ENCODE results near the gene FAR2.
"Not testable (repeated sequence)": the region's sequence is repeated elsewhere in the genome, so short reads cannot be mapped to it uniquely, and the experiment has no call there.

FAR2 gene

DNA sequence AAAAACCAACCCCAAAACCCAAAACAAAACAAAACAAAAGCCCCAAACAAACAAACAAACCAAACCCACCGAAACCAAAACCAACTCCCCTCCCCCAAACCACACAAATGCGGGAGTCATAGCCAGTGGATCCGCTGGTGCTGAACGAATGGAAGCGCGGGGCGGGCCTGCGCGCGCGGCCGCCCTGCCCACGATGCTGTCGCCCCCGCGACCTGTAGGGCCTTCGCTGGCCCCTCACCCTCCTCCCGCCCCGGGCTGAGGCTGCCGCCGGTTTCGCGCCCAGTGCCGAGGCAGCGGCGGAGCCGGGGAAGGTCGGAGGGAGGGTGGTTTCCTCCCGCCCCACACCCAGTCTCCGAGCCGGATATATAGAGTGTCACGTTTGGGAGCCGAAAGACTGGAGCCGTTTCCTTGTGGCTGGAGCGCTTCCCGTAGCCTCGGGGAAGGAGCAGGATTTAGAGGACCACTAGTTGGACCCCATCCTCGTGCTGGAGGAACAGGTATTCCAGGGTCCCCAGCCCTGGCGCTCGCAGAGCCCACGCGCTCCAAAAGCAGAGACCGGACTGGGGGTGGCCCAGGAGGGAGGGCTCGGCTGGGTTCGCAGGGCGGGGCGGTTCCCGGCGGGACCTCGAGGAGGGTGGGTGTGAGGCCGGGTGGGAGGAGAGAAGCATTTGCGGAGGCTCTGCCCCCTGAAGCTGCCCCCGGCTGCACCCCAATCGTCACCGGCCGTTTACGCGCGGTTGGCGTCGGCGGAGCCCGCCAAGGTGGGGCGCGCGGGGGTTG, at the start of gene FAR2:
Gene FAR2, plus strand, starts transcription at position 368 of the 780 bp plus-strand sequence. CDS start 121,172 bp downstream, outside the sequence.
- peak in 1 of 2 donors; percentile 38 for DNase-seq (ENCODE audit: low read depth in 2 of 2)

DNA sequence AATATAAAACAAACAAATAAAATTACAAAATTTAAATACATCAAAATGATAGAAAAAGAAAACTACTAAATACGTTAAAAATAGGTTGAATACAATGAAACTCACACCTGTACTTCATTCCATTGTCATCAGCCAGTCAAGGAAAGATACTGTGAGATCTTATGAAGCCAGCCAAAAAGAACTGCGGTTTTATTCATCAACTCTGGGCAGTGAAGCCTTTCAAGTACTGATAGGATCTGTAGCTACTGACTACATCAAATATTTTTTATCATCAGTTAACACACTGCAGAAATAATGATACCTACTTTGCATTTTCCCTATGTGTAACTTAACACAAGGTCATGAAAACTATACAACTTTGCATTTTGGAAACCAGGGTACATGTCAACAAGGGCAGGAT, 46.3 kb upstream of the FAR2 start:
- no peak for DNase-seq (ENCODE audit: low read depth in 2 of 2)

DNA sequence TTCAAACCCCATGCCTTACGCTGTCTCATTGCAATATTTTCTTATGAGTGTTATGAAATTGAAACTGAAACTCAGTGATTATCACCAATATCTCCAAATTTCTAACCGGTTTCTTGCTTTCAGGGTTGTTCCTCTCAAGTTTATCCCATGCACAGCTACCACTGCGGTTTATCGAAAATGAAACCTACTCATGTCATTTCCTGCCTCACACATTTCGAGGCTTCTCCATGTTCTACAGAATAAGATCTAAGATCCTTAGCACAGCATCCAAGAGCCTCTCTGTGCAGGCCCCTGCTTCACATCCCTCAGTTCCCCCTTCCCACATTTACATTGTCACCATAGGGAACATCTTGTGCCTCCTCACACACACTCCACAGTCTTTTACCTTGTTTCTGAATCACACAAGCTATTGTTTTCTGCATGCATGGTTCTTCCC, 45.5 kb upstream of the FAR2 start:
- DNase-seq (ENCODE audit: low read depth in 2 of 2), result peak in 1 of 2 donors; percentile 29

DNA sequence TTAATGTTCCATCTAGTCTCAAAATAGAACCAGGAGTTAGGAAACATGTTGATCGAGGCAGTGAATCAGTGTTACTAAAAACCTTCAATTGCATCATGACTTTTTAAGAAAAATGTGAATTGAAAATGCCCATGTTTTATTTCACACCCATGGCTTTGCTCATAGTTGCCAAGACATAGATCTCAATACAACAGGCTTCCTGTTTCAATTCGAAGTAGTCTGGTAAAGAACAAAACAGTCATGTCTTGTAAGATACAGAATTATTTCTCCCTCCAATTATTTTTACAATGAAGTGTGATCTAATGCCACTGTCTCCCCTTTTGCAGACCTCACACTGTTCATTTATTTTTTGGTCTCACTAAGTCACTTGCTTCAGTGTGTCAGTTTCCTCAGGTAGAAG, 44.6 kb upstream of the FAR2 start:
- DNase-seq (ENCODE audit: low read depth in 2 of 2), result no peak

DNA sequence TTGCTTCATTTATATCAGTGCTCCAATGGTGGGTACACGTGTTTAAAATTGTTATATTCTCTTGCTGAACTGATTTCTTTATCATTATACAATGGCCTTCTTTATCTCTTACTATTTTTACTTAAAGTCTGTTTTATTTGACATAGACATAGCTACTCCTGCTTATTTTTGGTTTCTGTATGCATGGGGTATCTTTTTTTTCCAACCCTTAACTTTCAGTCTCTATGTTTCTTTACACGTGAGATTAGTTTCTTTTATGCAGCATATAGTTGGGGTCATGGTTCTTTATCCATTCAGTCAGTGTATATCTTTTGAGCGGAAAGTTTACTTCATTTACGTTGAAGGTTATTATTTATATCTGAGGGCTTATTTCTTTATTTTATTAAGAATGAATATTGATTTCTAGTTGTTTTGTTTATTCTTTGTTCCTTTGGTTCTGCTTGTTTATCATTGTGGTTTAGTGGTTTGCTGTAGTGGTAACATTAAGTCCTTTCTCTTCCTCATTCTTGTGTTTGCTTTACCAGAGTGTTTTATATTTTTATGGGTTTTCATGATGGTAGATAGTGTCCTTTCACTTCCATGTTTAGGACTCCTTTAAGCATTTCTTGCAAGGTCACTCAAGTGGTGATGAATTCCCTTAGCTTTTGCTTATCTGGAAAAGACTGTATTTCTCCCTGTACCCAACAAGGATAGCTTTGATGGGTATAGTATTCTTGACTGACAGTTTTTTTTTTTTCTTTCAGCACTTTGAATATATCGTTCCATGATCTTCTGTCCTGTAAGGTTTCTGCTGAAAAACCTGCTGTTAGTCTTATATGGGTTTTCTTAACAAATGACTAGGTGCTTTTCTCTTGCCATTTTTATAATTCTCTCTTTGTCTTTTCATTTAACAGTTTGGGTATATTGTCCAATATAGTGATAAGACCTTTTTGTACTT, 38.3 kb upstream of the FAR2 start:
- no peak for DNase-seq (ENCODE audit: low read depth in 2 of 2)

DNA sequence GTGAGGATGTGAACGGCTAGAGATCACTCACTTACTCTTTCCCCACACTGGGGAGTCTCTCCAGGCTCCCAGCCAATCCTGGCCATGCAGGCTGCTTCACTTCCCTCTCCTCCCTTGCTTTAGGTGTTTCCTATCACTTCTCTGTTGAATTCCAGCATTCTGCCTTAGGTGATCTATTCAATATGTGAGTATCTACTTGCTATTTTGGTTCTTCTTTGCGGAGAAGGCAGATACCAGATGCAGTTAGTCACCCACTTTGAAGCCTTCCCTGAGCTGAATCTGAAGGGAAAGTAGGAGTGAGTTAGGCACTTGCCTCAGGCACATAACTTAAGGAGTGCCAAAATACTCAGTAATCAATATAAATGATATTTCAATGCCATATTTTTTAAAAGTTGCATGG, 36.0 kb upstream of the FAR2 start:
- no peak for DNase-seq (ENCODE audit: low read depth in 2 of 2)

DNA sequence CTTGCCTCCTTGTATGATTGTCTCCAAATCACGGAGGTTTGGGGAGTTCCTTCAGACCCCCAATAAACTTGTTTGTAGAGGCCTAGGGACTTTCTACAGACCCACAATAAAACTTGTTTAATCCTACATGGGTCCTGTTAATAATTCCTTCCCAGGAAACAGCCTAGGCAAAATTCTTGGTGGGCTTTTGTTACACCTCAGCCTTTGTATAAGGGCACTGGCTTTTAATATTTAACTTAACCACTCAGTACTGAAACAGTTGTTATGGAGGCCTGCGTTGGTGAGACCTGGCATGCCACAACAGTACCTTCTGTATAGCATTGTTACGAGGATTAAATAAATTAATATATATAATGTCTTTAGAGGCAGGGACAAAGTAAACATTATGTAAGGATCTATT, 32.7 kb upstream of the FAR2 start:
- no peak for DNase-seq (ENCODE audit: low read depth in 2 of 2)

DNA sequence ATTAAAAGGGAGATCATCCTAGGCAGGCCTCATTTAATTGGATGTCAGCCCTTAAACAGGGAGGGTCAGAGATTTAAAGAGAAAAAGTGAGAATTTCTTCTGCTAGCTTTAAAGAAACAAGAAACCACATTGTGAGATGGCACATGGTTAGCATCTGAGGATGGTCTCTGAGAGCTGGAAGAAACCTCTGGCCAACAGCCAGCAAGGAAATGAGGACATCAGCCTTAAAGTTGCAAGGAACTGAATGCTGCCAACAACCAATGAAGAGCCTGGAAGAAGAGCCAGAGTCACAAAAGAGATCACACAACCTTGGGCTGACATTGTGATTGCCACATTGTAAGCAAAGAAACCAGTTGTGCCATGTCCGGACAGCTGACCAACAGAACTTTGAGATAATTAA, 17.5 kb upstream of the FAR2 start:
- no peak for DNase-seq (ENCODE audit: low read depth in 2 of 2)

DNA sequence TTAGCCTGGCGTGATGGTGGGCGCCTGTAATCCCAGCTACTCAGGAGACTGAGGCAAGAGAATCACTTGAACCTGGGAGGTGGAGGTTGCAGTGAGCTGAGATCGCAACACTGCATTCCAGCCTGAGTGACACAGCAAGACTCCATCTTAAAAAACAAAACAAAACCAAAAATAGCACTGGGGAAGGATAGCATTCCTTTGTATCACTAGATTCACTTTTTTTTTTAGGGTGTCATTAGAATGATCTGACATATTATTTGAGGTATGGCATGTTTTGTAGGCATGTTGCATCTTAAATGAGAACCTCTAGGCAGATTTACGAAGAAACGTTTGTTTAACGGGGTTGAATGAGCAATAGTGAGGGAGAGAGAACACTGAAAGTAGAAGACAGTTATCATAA, 16.8 kb upstream of the FAR2 start:
- no peak for DNase-seq (ENCODE audit: low read depth in 2 of 2)

DNA sequence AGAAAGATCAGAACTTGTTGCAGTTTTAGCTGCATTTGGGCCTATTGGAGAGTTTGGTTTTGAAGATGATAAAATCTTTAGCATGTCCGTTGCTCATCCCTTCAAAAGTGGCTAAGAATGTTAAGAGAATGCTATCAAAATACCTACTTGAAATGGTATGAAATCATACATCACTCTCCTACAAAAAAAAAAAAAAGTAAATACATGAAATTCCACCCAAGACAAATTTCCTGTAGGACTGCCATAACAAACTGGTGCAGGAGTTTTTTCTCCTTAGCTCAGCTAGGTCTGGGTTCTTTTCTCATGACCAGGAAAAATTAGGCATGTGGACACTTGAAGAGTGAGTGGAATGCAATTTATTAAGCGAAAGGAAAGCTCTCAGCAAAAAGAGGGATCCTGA, 15.9 kb upstream of the FAR2 start:
- no peak for DNase-seq (ENCODE audit: low read depth in 2 of 2)

DNA sequence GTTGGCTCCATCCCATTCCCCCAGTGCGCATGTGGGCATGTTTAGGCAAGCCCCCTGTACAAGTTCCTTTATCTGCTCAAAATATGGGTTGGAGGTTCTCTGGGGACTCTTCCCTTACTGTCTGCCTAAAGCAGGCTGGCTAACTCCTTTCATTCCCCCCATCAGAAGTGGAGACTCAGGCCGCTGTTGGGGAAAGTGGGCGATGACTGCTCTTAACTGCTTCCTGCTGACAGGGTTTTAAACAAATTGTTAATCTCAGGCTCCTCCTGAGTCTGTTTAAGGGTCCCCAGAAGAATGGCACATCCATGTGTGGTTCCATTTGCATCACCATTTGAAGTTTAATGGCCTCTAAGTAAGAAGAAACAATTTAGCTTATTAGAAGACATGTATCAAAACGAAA, 15.4 kb upstream of the FAR2 start:
- DNase-seq (ENCODE audit: low read depth in 2 of 2), result no peak

DNA sequence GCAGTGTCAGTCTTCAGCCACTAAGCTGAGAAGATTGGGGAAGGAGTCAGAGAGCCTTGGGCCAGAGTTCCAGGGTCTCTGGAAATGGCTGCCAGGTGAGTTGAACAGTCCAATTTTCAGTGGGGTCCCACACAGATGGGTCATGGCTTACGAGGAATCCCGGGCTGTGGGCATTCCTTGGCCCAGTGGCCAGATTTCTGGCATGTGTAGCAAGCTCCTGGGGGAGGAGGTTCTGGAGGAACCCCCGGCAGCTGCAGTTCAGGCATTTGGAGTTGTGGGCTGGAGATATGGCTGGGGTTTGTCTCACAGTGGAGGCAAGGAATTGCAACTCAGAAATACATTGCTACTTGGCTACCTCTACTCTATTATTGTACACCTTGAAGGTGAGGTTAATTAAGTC, 10.8 kb upstream of the FAR2 start:
- not testable (repeated sequence) for DNase-seq (ENCODE audit: low read depth in 2 of 2)

DNA sequence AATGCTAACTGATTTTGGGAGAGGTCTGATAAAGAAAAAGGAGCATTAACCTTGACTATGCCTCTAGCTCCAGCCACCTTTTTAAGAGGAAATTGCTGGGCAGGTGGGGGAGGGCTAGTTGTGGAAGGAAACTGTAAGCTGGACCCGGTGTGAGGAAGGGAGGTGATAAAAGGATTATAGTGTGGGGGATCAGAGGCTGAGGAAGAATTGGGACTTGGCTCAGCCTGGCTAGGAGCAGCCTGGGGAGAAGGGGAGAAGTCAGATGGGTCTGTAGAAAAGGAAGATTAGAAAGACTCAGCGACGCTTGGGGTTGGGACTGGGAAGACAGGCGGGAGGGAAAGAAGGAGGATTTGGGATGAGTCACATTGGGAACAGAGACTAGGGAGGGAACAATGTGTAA, 10.2 kb upstream of the FAR2 start:
- DNase-seq (ENCODE audit: low read depth in 2 of 2), result not testable (repeated sequence)

DNA sequence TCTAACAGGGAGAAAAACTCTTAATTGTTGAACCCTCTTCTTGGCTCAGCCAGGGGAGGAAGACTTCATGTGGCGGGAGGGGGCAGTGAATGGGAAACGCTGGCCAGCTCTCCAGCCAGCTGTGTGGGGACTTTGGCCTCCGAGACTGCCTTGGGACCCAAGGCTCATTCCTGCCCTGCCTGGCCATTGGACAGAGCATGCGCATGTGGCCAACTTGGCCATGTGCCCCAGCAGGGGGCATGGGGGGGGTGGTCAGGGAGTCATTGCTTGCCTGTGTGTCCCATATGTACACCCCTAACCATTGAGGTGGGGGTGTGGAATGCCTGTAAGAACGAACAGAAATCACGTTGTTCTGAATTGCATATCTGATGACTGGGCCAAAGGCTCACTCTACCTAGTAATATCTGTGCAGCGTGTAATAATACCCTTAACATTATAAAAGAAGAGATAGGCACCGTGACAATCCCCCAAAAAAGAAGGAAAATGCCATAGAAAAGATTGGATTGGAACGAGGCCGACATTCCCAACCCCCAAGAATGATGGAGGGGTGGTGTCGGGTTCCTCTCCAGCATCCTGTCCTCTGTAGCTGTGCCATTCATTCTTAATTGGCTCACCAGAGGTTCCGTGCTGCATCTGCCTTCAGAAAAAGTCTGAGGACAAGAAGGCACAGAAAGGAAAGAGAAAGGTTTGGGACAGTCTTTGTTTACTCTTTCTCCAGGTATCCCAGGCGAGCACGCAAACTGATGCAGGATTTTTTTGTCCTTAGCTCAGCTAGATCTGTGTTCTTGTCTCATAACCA, 3.5 kb upstream of the FAR2 start:
- DNase-seq (ENCODE audit: low read depth in 2 of 2), result no peak

DNA sequence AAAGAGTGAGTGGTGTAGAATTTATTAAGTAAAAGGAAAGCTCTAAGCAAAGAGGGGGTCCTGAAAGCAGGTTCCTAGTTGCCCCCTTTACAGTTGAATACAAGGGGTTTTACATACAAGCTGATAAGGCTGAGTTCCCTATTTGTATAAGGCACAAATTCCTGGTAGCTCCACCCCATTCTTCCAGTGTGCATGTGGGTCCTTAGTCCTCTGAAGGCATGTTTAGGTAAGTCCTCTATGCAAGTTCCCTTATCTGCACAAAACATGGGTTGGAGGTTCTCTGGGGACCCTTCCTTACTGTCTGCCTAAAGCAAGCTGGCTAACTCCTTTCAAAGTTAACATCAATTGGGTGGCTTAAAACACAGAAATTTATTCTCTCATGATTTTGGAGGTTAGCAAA, 2.9 kb upstream of the FAR2 start:
- DNase-seq (ENCODE audit: low read depth in 2 of 2), result no peak

DNA sequence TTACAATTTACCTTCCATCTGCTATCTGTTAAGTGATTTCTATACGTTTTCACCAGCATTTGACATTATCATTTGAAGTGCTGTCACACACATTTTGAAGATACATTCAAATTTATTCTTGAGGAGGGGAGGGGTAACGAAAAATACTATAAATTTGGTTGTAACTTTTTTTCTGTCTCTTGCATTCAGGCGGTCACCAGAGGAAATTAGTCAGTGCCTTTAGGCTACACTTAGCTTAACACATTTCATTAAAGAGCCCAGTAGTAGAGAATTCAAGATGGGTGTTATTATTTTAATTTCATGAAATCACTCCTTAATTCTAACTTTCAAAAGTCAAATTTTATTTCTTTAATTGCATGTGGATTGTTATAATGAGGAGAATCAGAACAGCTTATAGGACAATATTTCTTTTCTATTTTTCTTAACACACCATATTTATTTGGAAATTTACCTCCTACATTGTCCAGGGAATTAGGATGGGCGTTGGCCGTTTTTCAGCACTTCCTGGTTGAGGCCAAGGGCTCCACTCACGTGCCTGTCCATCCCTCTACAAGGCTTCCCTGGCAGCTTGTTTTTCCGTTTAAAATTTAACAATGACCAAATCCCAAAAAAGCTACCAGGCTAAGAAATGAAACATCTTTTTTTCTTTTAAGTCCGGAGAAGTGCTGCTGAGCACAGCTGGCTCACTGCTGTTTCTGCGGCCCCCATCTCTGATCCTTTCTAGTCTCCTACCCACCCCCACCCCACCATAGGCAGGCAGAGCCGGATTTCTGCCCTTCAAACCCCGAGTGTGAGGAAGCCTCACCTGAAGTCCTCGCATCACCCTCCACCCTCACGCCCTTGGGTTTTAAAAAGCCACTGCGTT, 1.1 kb upstream of the FAR2 start:
- DNase-seq (ENCODE audit: low read depth in 2 of 2), result no peak

DNA sequence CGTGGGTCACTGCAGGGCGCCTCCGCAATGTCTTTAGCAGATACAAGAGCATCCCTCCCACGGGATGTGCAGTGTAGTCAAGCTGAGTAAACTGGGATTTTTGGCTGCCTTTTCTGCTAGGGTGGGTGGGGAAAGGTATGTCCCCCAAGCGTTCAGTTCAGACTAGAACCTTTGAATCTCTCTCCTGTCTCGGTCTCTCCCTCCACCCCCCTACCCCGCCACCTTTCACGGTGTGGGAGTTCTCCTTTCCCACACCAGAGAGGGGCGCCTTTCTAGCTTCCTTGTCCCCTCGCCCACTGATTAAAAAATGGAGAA, 525 bp upstream of the FAR2 start:
- DNase-seq (ENCODE audit: low read depth in 2 of 2), result no peak

DNA sequence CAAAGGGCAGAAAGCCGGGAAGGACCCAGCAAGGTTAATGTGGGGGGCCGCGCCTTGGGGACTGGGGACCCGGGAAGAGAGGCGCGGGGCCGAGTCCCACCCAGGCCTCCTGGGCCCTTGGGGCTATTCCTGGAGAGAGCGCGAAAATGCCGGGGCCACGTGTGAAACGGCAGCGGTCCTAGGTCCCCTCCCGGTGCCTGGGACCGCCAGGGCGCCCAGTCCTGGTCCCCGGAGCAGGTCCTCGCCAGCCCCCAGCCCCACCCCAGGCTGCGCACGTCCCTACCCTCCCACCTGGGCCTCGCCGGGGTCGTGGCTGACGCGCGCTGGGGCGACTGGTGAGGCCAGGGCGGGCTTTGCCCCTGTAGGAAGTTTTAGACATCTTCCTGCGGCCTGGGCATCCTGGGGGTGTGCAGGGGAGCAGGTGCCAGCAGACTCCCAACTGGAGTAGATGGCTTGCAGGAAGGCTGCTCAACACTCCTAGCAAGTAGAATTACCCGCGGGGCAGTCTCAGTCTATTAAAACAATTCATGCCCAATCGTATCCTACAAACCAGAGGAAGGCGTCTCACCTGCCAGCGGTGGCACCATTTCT, 708 bp downstream of the FAR2 start:
- no peak for DNase-seq (ENCODE audit: low read depth in 2 of 2)

DNA sequence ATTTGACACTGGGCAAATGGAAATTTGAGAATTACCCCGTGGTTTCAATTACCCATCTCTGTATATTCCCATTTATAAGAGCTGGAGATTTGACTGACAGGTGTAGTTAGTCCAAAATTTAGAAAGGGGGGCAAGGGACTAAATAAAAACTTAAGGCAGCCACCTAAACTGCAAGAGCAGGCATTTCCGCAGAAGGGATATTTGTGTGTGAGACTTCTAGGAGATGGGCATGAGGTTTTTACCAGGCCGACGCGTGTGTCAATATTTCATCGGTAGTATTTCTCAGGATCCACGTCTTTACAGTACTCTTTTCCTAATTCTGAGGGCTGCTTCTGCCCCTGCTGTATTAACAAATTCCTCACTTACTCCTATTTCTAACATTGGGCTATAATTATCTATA, 1.4 kb downstream of the FAR2 start:
- no peak for DNase-seq (ENCODE audit: low read depth in 2 of 2)

DNA sequence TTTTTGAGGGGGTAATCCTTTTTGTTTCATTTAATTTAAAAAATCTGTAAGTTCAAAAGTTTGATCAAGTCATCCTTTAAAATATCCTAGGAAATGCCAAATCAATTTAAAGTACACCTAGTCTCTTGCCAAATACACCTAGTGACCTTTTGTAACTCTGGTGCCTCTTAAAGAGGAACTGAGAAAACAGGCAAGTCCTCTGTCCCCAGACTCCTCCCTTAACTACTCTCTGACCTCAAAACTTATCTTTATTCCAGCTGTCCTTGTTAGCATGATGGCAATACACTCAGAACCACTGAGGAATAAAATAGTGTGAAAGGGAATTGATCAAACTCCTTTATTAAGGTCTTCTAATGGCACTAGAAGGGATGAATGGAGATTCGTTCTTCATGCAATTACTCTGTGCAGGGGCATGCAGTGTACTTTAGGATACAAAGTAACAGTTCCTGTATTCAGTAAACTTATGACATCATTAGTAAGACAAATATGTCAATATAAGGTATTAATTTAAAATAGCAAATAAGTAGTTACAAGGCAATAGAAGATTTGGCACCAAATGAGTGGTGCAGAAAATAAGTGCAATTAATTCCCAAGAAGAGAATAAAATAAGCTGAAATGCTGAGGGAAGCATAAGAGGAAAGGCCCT, 3.3 kb downstream of the FAR2 start:
- DNase-seq (ENCODE audit: low read depth in 2 of 2), result no peak

Data from stimulated activated CD8-positive, alpha-beta memory T cell treated with anti-CD3 and anti-CD28 coated beads, Interleukin-15, amount 100 ng/mL, for 4 hours (primary cell).